Measurements from ENCODE around the gene FOXC2.

Gene FOXC2

DNA sequence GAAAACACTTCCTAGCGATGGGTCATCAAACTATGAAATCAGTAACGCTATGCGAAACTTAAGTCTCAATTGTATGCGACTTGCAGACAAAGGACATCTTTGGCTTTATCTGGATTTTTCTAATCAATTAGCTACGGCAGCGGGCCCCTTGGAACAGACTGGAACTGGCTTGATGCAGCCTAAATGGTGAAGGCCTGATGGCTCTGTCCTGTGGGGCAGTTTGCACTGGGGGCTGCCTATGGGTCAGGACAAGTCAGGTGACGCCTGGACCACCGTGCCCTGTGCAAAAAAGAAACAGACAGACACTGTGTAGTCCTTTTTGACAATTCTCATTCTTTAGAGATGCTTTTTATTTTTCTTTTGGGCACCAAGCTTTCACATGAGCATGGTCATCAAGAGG, 33.6 kb upstream of the FOXC2 start:
- no peak for DNase-seq
- Histone ChIP-seq H3K27me3 (replicated peaks in 2 of 5; ENCODE audit: control insufficient read depth in 4 of 5, insufficient read depth in 5 of 5, low read length in 4 of 5) (no peaks in the 10 kb centered on the region), H3K36me3 (ENCODE audit: control insufficient read depth in 4 of 4, insufficient read depth in 4 of 4, low read length in 3 of 4) (peaks cover 0 to 28% (median 14%) of the 10 kb centered on the region in 4 experiments), H3K9me3 (ENCODE audit: control extremely low read depth in 1 of 5, control insufficient read depth in 4 of 5, insufficient read depth in 2 of 5, low read depth in 1 of 5, low read length in 4 of 5) (no peaks in the 10 kb centered on the region), H3K27ac (ENCODE audit: insufficient read depth in 1 of 2, low read depth in 1 of 2, low read length in 2 of 2, poor library complexity in 1 of 2, severe bottlenecking in 2 of 2) (no peak overlapping the region), H3K4me3 (ENCODE audit: control insufficient read depth in 1 of 7, extremely low read depth in 1 of 7, insufficient read depth in 4 of 7, low read depth in 2 of 7, low read length in 6 of 7) (no peak overlapping the region), H3K4me1 (ENCODE audit: control extremely low read depth in 1 of 4, control insufficient read depth in 4 of 4, insufficient read depth in 4 of 4, low read length in 3 of 4) (no peaks in the 10 kb centered on the region)
- 99% methylated on average over 8 of the region's 8 CpGs for WGBS (ENCODE audit: insufficient coverage)
- POLR2A ChIA-PET: no interaction called here
- CTCF ChIA-PET: interaction anchor here (2.7 kb wide), 1 partner anchor 13 kb away, joined by 9 read pairs; no protein-coding TSS in a partner anchor

DNA sequence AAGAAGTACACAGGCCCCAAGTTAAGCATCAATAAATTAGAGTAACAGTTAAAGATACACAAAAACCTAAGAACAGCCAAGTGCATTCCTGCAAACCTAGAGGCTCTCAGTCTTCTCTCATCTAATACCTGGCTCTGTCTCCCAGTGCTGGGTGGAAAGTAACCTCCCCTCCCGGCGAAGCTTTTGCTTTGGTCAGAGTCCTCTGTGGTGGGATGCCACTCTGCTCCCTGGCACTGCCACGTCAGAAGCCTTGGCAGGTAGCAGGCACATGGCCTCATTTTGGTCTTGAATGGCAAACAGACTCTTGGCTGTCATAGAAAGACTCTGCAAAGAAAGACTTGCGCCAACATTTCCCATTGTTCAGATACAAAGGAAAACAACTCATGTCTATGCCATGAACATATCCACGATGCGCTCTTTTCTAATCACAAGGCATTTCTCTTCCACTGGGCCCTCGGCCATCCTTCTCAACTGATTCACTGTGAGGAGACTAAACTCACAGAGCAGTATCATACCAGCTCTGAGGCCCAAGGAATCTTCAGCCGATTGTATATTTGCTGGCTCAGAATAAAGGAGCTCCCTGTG, 32.8 kb upstream of the FOXC2 start:
- POLR2A ChIA-PET: no interaction called here
- DNase-seq: no peak
- H3K36me3 ChIP-seq (ENCODE audit: control insufficient read depth in 4 of 4, insufficient read depth in 4 of 4, low read length in 3 of 4): peaks cover 0 to 36% (median 18%) of the 10 kb centered on the region in 4 experiments
- H3K27me3 ChIP-seq (replicated peaks in 2 of 5; ENCODE audit: control insufficient read depth in 4 of 5, insufficient read depth in 5 of 5, low read length in 4 of 5): no peaks in the 10 kb centered on the region
- no peak overlapping the region for H3K4me3 ChIP-seq (ENCODE audit: control insufficient read depth in 1 of 7, extremely low read depth in 1 of 7, insufficient read depth in 4 of 7, low read depth in 2 of 7, low read length in 6 of 7)
- no peak overlapping the region for H3K27ac ChIP-seq (ENCODE audit: insufficient read depth in 1 of 2, low read depth in 1 of 2, low read length in 2 of 2, poor library complexity in 1 of 2, severe bottlenecking in 2 of 2)
- no peaks in the 10 kb centered on the region for H3K4me1 ChIP-seq (ENCODE audit: control extremely low read depth in 1 of 4, control insufficient read depth in 4 of 4, insufficient read depth in 4 of 4, low read length in 3 of 4)
- CTCF ChIA-PET: interaction anchor here (2.7 kb wide), 1 partner anchor 14 kb away, joined by 9 read pairs; no protein-coding TSS in a partner anchor
- 98% methylated on average over 7 of the region's 8 CpGs for WGBS (ENCODE audit: insufficient coverage)
- no peaks in the 10 kb centered on the region for H3K9me3 ChIP-seq (ENCODE audit: control extremely low read depth in 1 of 5, control insufficient read depth in 4 of 5, insufficient read depth in 2 of 5, low read depth in 1 of 5, low read length in 4 of 5)

DNA sequence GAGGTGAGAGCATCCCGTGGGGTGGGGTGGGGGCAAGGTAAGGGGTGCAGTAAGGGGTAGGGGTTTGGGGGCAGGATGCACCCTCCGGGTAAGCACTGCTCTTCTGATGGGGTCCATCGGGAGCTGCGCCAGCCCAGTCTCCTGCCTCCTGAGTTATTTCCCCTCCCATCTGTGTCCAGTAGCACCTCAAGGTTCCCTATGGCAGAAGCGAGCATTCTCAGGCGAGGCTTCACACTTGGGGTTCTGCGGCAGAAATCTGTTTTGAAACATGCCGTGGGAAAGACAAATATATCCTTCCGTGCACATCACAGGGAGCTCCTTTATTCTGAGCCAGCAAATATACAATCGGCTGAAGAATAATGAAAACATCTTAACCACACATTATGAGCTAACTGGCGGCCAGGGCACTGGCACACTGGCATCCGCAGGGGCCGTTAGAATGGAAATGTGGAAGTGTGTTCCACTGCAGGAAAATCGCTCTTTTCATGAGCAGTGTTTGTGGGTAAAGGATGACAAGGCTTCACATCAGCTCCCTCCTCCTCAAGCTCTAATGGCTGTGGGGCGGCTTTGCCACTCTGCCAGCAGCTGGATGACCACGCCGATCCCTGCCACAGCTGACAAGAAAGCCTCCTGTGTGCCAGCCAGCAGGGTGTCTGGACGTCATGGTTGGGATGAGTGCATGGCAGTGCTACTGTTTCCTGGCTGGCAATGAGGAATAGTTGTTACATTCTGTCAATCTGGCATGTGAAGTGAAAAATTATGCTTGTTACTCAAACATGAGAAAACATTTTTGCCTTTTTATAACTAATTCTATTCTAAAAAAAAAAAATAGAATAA, 31.6 kb upstream of the FOXC2 start:
- WGBS (ENCODE audit: insufficient coverage): 98% methylated on average over 13 of the region's 18 CpGs
- Histone ChIP-seq H3K9me3 (ENCODE audit: control extremely low read depth in 1 of 5, control insufficient read depth in 4 of 5, insufficient read depth in 2 of 5, low read depth in 1 of 5, low read length in 4 of 5) (no peaks in the 10 kb centered on the region), H3K4me1 (ENCODE audit: control extremely low read depth in 1 of 4, control insufficient read depth in 4 of 4, insufficient read depth in 4 of 4, low read length in 3 of 4) (no peaks in the 10 kb centered on the region), H3K36me3 (ENCODE audit: control insufficient read depth in 4 of 4, insufficient read depth in 4 of 4, low read length in 3 of 4) (peaks cover 6 to 46% (median 25%) of the 10 kb centered on the region in 4 experiments), H3K4me3 (ENCODE audit: control insufficient read depth in 1 of 7, extremely low read depth in 1 of 7, insufficient read depth in 4 of 7, low read depth in 2 of 7, low read length in 6 of 7) (no peak overlapping the region), H3K27ac (ENCODE audit: insufficient read depth in 1 of 2, low read depth in 1 of 2, low read length in 2 of 2, poor library complexity in 1 of 2, severe bottlenecking in 2 of 2) (no peak overlapping the region), H3K27me3 (replicated peaks in 2 of 5; ENCODE audit: control insufficient read depth in 4 of 5, insufficient read depth in 5 of 5, low read length in 4 of 5) (no peaks in the 10 kb centered on the region)
- no peak for DNase-seq
- CTCF ChIA-PET: interaction anchor here (2.7 kb wide), 1 partner anchor 15 kb away, joined by 9 read pairs; no protein-coding TSS in a partner anchor
- POLR2A ChIA-PET: no interaction called here

DNA sequence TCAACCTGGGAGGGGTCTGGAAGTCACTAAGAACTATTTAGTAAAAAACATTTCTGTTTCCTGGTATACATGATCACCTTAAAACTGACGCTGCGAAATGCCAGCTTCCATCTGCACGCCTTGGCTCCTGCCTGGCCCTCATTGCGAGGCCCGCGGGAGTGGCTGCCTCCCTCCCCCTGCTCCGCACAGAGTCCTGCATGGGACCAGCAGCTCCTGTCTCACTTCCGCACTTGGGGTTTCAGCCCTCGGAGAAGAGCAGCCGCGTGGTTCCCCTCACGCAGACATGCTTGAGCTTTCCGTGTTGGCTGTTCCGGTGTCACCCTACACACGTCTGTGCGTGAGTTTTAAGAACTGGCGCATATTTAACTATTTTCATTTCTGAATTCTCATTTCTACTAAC, 30.0 kb upstream of the FOXC2 start:
- H3K4me1 ChIP-seq (ENCODE audit: control extremely low read depth in 1 of 4, control insufficient read depth in 4 of 4, insufficient read depth in 4 of 4, low read length in 3 of 4): no peaks in the 10 kb centered on the region
- peaks cover 6 to 60% (median 38%) of the 10 kb centered on the region in 4 experiments for H3K36me3 ChIP-seq (ENCODE audit: control insufficient read depth in 4 of 4, insufficient read depth in 4 of 4, low read length in 3 of 4)
- no peak for DNase-seq
- no peaks in the 10 kb centered on the region for H3K27me3 ChIP-seq (replicated peaks in 2 of 5; ENCODE audit: control insufficient read depth in 4 of 5, insufficient read depth in 5 of 5, low read length in 4 of 5)
- H3K4me3 ChIP-seq (ENCODE audit: control insufficient read depth in 1 of 7, extremely low read depth in 1 of 7, insufficient read depth in 4 of 7, low read depth in 2 of 7, low read length in 6 of 7): no peak overlapping the region
- 93% methylated on average over 14 of the region's 17 CpGs for WGBS (ENCODE audit: insufficient coverage)
- H3K9me3 ChIP-seq (ENCODE audit: control extremely low read depth in 1 of 5, control insufficient read depth in 4 of 5, insufficient read depth in 2 of 5, low read depth in 1 of 5, low read length in 4 of 5): no peaks in the 10 kb centered on the region
- no peak overlapping the region for H3K27ac ChIP-seq (ENCODE audit: insufficient read depth in 1 of 2, low read depth in 1 of 2, low read length in 2 of 2, poor library complexity in 1 of 2, severe bottlenecking in 2 of 2)
- POLR2A ChIA-PET: no interaction called here
- CTCF ChIA-PET: no interaction called here

DNA sequence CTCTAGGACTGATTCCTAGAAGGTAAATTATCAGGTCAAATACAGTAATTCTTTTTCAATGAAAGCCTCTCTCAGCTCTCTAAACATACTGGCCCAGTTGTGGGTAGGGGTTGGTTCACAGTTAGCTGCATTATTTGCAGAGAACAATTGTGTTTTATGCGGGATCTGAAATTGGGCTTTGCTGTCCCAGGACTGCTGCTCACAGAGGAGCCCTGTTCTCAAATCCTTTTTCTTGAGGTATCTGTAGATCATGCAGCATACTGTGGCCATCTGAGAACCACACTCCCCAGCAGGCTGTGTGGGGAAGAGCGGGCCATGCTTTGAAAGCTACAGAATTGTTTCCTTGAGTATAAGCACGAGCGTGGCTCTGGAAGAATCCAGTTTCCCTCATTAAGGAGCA, 29.1 kb upstream of the FOXC2 start:
- Histone ChIP-seq H3K27me3 (replicated peaks in 2 of 5; ENCODE audit: control insufficient read depth in 4 of 5, insufficient read depth in 5 of 5, low read length in 4 of 5) (no peaks in the 10 kb centered on the region), H3K4me3 (ENCODE audit: control insufficient read depth in 1 of 7, extremely low read depth in 1 of 7, insufficient read depth in 4 of 7, low read depth in 2 of 7, low read length in 6 of 7) (no peak overlapping the region), H3K9me3 (ENCODE audit: control extremely low read depth in 1 of 5, control insufficient read depth in 4 of 5, insufficient read depth in 2 of 5, low read depth in 1 of 5, low read length in 4 of 5) (no peaks in the 10 kb centered on the region), H3K4me1 (ENCODE audit: control extremely low read depth in 1 of 4, control insufficient read depth in 4 of 4, insufficient read depth in 4 of 4, low read length in 3 of 4) (no peaks in the 10 kb centered on the region), H3K36me3 (ENCODE audit: control insufficient read depth in 4 of 4, insufficient read depth in 4 of 4, low read length in 3 of 4) (peaks cover 6 to 62% (median 44%) of the 10 kb centered on the region in 4 experiments), H3K27ac (ENCODE audit: insufficient read depth in 1 of 2, low read depth in 1 of 2, low read length in 2 of 2, poor library complexity in 1 of 2, severe bottlenecking in 2 of 2) (no peak overlapping the region)
- no peak for DNase-seq
- 94% methylated on average over 4 of the region's 4 CpGs for WGBS (ENCODE audit: insufficient coverage)
- ChIA-PET CTCF (no interaction called here), POLR2A (no interaction called here)

DNA sequence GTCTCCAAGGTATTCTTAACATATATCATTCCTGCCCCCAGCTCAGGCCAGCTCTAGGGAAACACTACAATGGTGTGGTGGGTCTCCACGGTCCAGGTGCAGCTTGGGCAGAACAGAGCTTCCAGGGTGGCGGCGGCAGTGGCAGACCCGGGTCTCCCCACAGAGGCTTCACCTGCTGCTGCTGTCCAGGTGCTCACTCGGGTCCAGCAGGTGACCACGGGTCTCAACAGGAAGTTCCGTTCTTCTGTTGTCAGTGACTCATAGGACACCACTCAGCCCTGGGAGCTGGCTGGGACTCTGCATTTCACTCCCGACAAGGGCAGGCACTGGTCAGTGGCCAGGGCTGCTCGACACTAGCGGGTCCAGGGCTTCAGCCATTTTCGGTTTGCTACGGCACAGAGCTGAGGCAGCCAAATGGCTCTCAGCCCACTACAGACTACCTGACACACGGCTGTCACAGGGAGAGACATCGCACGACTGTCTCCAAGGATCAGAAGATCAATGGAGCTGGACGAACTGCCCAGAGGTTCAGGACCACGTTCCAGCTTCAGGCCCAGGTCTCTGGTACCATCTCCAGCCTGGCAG, 28.3 kb upstream of the FOXC2 start:
- H3K36me3 ChIP-seq (ENCODE audit: control insufficient read depth in 4 of 4, insufficient read depth in 4 of 4, low read length in 3 of 4): peaks cover 6 to 62% (median 46%) of the 10 kb centered on the region in 4 experiments
- WGBS (ENCODE audit: insufficient coverage): over 99% methylated on average over 17 of the region's 17 CpGs
- CTCF ChIA-PET: no interaction called here

DNA sequence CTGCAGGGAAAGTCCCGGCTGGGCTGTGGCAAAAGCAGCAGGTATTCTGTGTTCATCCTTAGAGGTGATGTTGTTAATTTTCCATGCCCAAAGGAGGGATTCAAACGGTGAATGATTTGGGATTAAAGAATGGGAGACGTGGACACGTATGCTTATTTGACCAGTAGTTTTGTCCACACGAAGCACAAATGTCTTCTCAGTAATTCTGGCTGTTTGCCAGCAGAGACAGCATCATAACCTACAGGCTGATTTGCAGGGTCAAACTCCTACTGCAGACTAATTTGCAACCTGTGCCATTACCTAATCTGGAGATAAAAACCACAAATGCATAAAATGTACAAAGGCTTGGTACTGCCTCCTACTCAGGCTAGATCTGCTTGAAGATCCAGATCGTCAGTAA, 25.7 kb upstream of the FOXC2 start:
- POLR2A ChIA-PET: no interaction called here
- CTCF ChIA-PET: interaction anchor here (0.6 kb wide), 1 partner anchor 9 kb away, joined by 4 read pairs; no protein-coding TSS in a partner anchor
- Histone ChIP-seq H3K9me3 (ENCODE audit: control extremely low read depth in 1 of 5, control insufficient read depth in 4 of 5, insufficient read depth in 2 of 5, low read depth in 1 of 5, low read length in 4 of 5) (no peaks in the 10 kb centered on the region), H3K27me3 (replicated peaks in 2 of 5; ENCODE audit: control insufficient read depth in 4 of 5, insufficient read depth in 5 of 5, low read length in 4 of 5) (no peaks in the 10 kb centered on the region), H3K27ac (ENCODE audit: insufficient read depth in 1 of 2, low read depth in 1 of 2, low read length in 2 of 2, poor library complexity in 1 of 2, severe bottlenecking in 2 of 2) (no peak overlapping the region), H3K36me3 (ENCODE audit: control insufficient read depth in 4 of 4, insufficient read depth in 4 of 4, low read length in 3 of 4) (peaks cover 8 to 73% (median 50%) of the 10 kb centered on the region in 4 experiments), H3K4me3 (ENCODE audit: control insufficient read depth in 1 of 7, extremely low read depth in 1 of 7, insufficient read depth in 4 of 7, low read depth in 2 of 7, low read length in 6 of 7) (no peak overlapping the region), H3K4me1 (ENCODE audit: control extremely low read depth in 1 of 4, control insufficient read depth in 4 of 4, insufficient read depth in 4 of 4, low read length in 3 of 4) (no peaks in the 10 kb centered on the region)
- 97% methylated on average over 5 of the region's 6 CpGs for WGBS (ENCODE audit: insufficient coverage)
- no peak for DNase-seq

More for the DNA sequence above, 28.3 kb upstream of the FOXC2 start:
- DNase-seq: no peak
- H3K27me3 ChIP-seq (replicated peaks in 2 of 5; ENCODE audit: control insufficient read depth in 4 of 5, insufficient read depth in 5 of 5, low read length in 4 of 5): no peaks in the 10 kb centered on the region
- no peaks in the 10 kb centered on the region for H3K9me3 ChIP-seq (ENCODE audit: control extremely low read depth in 1 of 5, control insufficient read depth in 4 of 5, insufficient read depth in 2 of 5, low read depth in 1 of 5, low read length in 4 of 5)
- no peak overlapping the region for H3K27ac ChIP-seq (ENCODE audit: insufficient read depth in 1 of 2, low read depth in 1 of 2, low read length in 2 of 2, poor library complexity in 1 of 2, severe bottlenecking in 2 of 2)
- no peaks in the 10 kb centered on the region for H3K4me1 ChIP-seq (ENCODE audit: control extremely low read depth in 1 of 4, control insufficient read depth in 4 of 4, insufficient read depth in 4 of 4, low read length in 3 of 4)
- POLR2A ChIA-PET: no interaction called here
- no peak overlapping the region for H3K4me3 ChIP-seq (ENCODE audit: control insufficient read depth in 1 of 7, extremely low read depth in 1 of 7, insufficient read depth in 4 of 7, low read depth in 2 of 7, low read length in 6 of 7)
